ENCODE data around the gene PRKCE. TPM values are rescaled to one million over a fixed set of nuclear protein-coding genes. Genes with fewer than 3 reads are reported as not detected.

The PRKCE gene
- total and polyA plus RNA-seq, 11 donors, result 4.1 to 22.3 (median 16.2) TPM

DNA sequence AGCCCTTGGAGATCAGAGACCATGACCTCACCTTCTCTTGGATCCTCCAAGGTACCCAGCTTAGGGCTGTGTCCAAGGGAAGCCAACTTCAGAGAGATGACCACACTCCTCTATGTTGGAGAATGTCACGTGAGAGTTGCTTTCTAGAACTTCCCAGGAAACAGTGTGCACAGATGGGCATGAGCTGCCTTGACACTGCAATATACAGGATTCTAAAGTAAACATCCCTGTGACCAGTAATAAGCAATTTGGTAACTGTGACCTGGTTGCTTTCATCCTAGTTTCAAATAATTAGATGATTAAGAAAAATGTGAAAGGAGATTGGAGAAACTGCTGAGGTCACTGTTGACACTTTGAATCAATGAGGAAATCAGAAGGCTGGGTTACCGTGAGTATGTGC lies 464.7 kb downstream of the PRKCE start:
- Histone ChIP-seq H3K27ac (peak overlapping the region in 10 of 12 donors; percentile 71 to 90 (median 80)), H3K36me3 (no peaks in the 10 kb centered on the region), H3K27me3 (no peaks in the 10 kb centered on the region), H3K4me3 (no peak overlapping the region), H3K4me1 (peaks cover 4 to 56% (median 48%) of the 10 kb centered on the region in 12 donors), H3K9me3 (peaks cover 0 to 2% (median 0%) of the 10 kb centered on the region in 12 donors)
- intact Hi-C loops (cut with DNase I), result loop anchor here in 2 of 10 donors (5.0 to 10.0 kb wide), 2 partner anchors 49 to 51 kb away; no protein-coding TSS in a partner anchor
- no peak for TF ChIP-seq POLR2A (IDR thresholded peaks at IDR 0.05)
- no peak for TF ChIP-seq CTCF (IDR thresholded peaks at IDR 0.05)
- 59 to 80% (median 66%) methylated on average over 2 of the region's 2 CpGs for WGBS, 4 donors
- DNase-seq (no peak), ATAC-seq (no peak)

DNA sequence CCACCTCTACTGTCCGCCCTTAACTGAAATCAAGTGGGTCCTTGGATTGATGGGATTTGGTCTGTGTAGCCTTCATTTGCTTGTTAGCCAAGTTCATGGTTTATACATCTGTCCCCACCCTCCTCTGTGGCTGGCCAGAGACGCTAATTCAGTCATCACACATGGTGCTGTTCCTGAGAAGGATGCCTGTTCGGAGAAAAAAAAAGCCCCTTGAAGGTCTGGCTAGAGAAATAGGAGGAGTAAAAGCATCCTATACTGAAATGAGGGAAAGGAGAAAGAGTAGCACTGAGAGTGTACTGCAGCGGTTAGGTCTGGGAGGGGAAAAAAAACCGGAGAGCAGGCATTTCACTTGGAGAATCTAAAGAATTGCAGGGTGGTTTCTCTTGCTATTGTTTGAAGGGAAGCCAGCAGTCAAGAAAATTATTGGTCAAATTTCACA lies 465.1 kb downstream of the PRKCE start:
- intact Hi-C loops (cut with DNase I), result loop anchor here in 2 of 10 donors (5.0 to 10.0 kb wide), 2 partner anchors 49 to 52 kb away; no protein-coding TSS in a partner anchor
- no peak for TF ChIP-seq CTCF (IDR thresholded peaks at IDR 0.05)

DNA sequence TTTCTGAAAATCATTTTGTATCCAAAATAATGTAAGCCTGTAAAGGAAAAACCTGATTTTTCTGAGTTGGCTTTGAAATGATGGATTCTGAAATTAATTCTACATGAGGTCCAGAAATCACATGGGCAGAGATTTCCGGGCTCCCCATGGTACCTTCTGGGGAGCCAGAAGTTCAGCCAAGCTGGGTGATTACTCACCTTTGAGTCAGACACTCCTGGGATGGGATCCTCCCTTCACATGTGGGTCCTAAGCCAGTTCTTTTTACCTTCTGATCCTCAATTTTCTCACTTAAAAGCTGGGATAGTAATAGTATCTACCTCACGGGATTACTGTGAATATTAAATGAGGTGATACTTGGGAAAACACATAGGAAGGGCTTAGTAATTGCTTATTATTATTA lies 465.9 kb downstream of the PRKCE start:
- 84 to 86% (median 86%) methylated on average over 2 of the region's 2 CpGs for WGBS, 4 donors
- intact Hi-C loops (cut with DNase I), result loop anchor here in 2 of 10 donors (5.0 to 10.0 kb wide), 2 partner anchors 50 to 53 kb away; no protein-coding TSS in a partner anchor

More for the DNA sequence above, 465.1 kb downstream of the PRKCE start:
- Histone ChIP-seq H3K4me1 (peaks cover 4 to 61% (median 51%) of the 10 kb centered on the region in 12 donors), H3K36me3 (no peaks in the 10 kb centered on the region), H3K4me3 (no peak overlapping the region), H3K27ac (peak overlapping the region in 11 of 12 donors; percentile 71 to 90 (median 79)), H3K9me3 (peaks cover 0 to 2% (median 0%) of the 10 kb centered on the region in 12 donors), H3K27me3 (no peaks in the 10 kb centered on the region)
- ATAC-seq, result no peak
- 56 to 73% (median 65%) methylated on average over 5 of the region's 5 CpGs for WGBS, 4 donors
- no peak for DNase-seq

More for the DNA sequence above, 465.9 kb downstream of the PRKCE start:
- Histone ChIP-seq H3K9me3 (no peaks in the 10 kb centered on the region), H3K4me1 (peaks cover 4 to 66% (median 54%) of the 10 kb centered on the region in 12 donors), H3K27me3 (no peaks in the 10 kb centered on the region), H3K4me3 (no peak overlapping the region), H3K36me3 (no peaks in the 10 kb centered on the region), H3K27ac (peak overlapping the region in 11 of 12 donors; percentile 71 to 90 (median 79))
- TF ChIP-seq CTCF (IDR thresholded peaks at IDR 0.05), result no peak
- TF ChIP-seq POLR2A (IDR thresholded peaks at IDR 0.05), result no peak
- DNase-seq (no peak), ATAC-seq (peak in 1 of 4 donors; percentile 22)
